K562 (cell line): ENCODE measurements around the gene YOD1. TPM values are rescaled to one million over a fixed set of nuclear protein-coding genes. Genes with fewer than 3 reads are reported as not detected.

Experiments used
- ATAC-seq: fragments of 200-7000 bp; cut with Tn5 transposase; 3 replicates; pipeline ENCODE4 v1.9.1; 2020; ENCODE audit warnings: moderate library complexity
- BruUV-seq: library from RNA; stranded (reverse); fragments of 400-500 nt; replicated peaks from 2 replicates; lab custom pipeline; 2021; lab: Mats Ljungman, UMichigan
- CTCF ChIA-PET: fragments of 300-600 bp; formaldehyde crosslinking; extraction: SDS; loops from one replicate; lab custom pipeline; 2021; ENCODE audit warnings: low intra/inter-chr PET ratio; lab: Yijun Ruan, JAX
- POLR2A ChIA-PET: fragments of 300-600, 350-650 bp; sonication (Branson Sonifier 250); formaldehyde crosslinking; extraction: SDS; loops from one replicate; lab custom pipeline; 2021; ENCODE audit warnings: antibody characterized with exemption, inconsistent platforms; lab: Yijun Ruan, JAX
- DNase-seq, 4 experiments: peaks; one replicate each; pipeline versions ENCODE4 v3.0.0 to v3.0.0-alpha.2; 2011 to 2018; ENCODE audit warnings: low spot score in 3 of 4, mixed read lengths in 3 of 4; ENCODE audit errors: extremely low read depth in 1 of 4
- FAIRE-seq: peaks from 2 replicates; lab custom pipeline; 2011; peaks lifted over from hg19 to GRCh38; lab: Jason Lieb, UNC
- H2AFZ ChIP-seq: 2 replicates; pipeline ENCODE4 v1.6.0; 2011; ENCODE audit warnings: low read depth, low read length, control low read depth, inconsistent platforms
- H3K27ac ChIP-seq: fragments of 200-600 bp; 3 replicates; pipeline ENCODE4 v1.8.0; 2011; ENCODE audit warnings: low read depth, mild to moderate bottlenecking, control low read depth, inconsistent platforms, low read length, moderate library complexity, mixed read lengths; ENCODE audit errors: extremely low read depth
- H3K27me3 ChIP-seq, 2 experiments: fragments of 300-600 bp in 1 of 2; 2 replicates in 1 of 2; 3 replicates in 1 of 2; pipeline versions ENCODE4 v1.6.0 to v1.8.0; 2011; ENCODE audit warnings: inconsistent platforms in 2 of 2, low read length in 2 of 2, mild to moderate bottlenecking in 1 of 2, mixed read lengths in 1 of 2, moderate library complexity in 1 of 2; ENCODE audit not compliant: control insufficient read depth in 2 of 2, insufficient read depth in 2 of 2
- H3K36me3 ChIP-seq: fragments of 300-600 bp; 3 replicates; pipeline ENCODE4 v1.8.0; 2011; ENCODE audit warnings: mild to moderate bottlenecking, low read length, inconsistent platforms; ENCODE audit not compliant: control insufficient read depth, insufficient read depth
- H3K4me1 ChIP-seq, 2 experiments: fragments of 200-600 bp in 1 of 2; replicated peaks in 1 of 2; 2 replicates in 1 of 2; 3 replicates in 1 of 2; pipeline versions ENCODE4 v1.5.1 to v1.8.0; 2011; ENCODE audit warnings: inconsistent platforms in 2 of 2, low read length in 2 of 2, mild to moderate bottlenecking in 1 of 2, mixed read lengths in 1 of 2, moderate library complexity in 1 of 2; ENCODE audit not compliant: control insufficient read depth in 2 of 2, insufficient read depth in 2 of 2
- H3K4me2 ChIP-seq: 2 replicates; pipeline ENCODE4 v1.6.1; 2011; ENCODE audit warnings: low read length, control low read depth, inconsistent platforms, mixed read lengths; ENCODE audit not compliant: insufficient read depth
- H3K4me3 ChIP-seq: fragments of 200-600 bp; sonication (generic), shearing (Covaris generic); 2 replicates; pipeline ENCODE4 v1.5.1; 2016; ENCODE audit warnings: control low read depth, inconsistent platforms
- H3K79me2 ChIP-seq: fragments of 200-600 bp; 3 replicates; pipeline ENCODE4 v1.8.0; 2011; ENCODE audit warnings: low read length, inconsistent platforms; ENCODE audit not compliant: control insufficient read depth, insufficient read depth
- H3K9ac ChIP-seq, 2 experiments: 2 replicates each; pipeline versions ENCODE4 v1.6.0 to v1.6.1; 2011; ENCODE audit warnings: low read depth in 2 of 2, low read length in 2 of 2, control low read depth in 1 of 2, inconsistent platforms in 1 of 2, mild to moderate bottlenecking in 1 of 2, mixed read lengths in 1 of 2; ENCODE audit not compliant: insufficient read depth in 1 of 2
- H3K9me1 ChIP-seq: one replicate; pipeline ENCODE4 v1.6.0; 2011; ENCODE audit warnings: inconsistent platforms, mild to moderate bottlenecking, low read length, moderate library complexity; ENCODE audit not compliant: control insufficient read depth, insufficient read depth
- H3K9me3 ChIP-seq: replicated peaks from 2 replicates; pipeline ENCODE4 v1.5.1; 2011; ENCODE audit warnings: low read depth, low read length, inconsistent platforms; ENCODE audit not compliant: control insufficient read depth, insufficient read depth
- H4K20me1 ChIP-seq: replicated peaks from 2 replicates; pipeline ENCODE4 v1.6.1; 2011; ENCODE audit warnings: low read length, inconsistent platforms, mixed read lengths; ENCODE audit not compliant: control insufficient read depth, insufficient read depth
- ATF3 ChIP-seq, 2 experiments: fragments of 450-650 bp in 1 of 2; sonication (generic) in 1 of 2; formaldehyde crosslinking in 1 of 2; IDR thresholded peaks in 1 of 2; conservative IDR thresholded peaks in 1 of 2; 2 replicates each; pipeline versions ENCODE4 v1.6.1 to v1.8.1; 2016 to 2023; ENCODE audit warnings: mild to moderate bottlenecking in 2 of 2, moderate library complexity in 2 of 2, inconsistent platforms in 1 of 2, missing genetic modification reagents in 1 of 2
- HNRNPL ChIP-seq: fragments of 200-400 bp; formaldehyde crosslinking; IDR thresholded peaks from 2 replicates; pipeline ENCODE4 v1.6.1; 2017; ENCODE audit warnings: low read depth, mild to moderate bottlenecking, low read length
- ZNF436 ChIP-seq: fragments of 250-450, 450-650 bp; sonication (Bioruptor Pico); formaldehyde crosslinking; IDR thresholded peaks from 2 replicates; pipeline ENCODE4 v1.7.0; 2020; ENCODE audit warnings: mild to moderate bottlenecking
- ZNF699 ChIP-seq: fragments of 250-450 bp; sonication (Bioruptor Pico); IDR thresholded peaks from 2 replicates; pipeline ENCODE4 v1.8.0; 2021; ENCODE audit warnings: mild to moderate bottlenecking, moderate library complexity; ENCODE audit not compliant: insufficient replicate concordance
- ZNF780A ChIP-seq: fragments of 250-450 bp; sonication (Bioruptor Pico); IDR thresholded peaks from 2 replicates; pipeline ENCODE4 v1.5.0; 2021; ENCODE audit warnings: mild to moderate bottlenecking
- WGBS: fragments of 100-300 bp; shearing (Covaris generic); methylation state at CpG from one replicate; pipeline ENCODE4 v1.1.6; 2016; ENCODE audit warnings: low coverage, mixed read lengths; ENCODE audit not compliant: insufficient coverage; ENCODE audit errors: missing lambda C conversion rate; 5-methylcytosine and 5-hydroxymethylcytosine counted together
- in situ Hi-C: fragments of 300-500 bp; cut with MboI; formaldehyde crosslinking; loops from 4 replicates; pipeline ENCODE4 v1.15.0; 2018; ENCODE audit warnings: inconsistent platforms, mixed read lengths
- intact Hi-C: fragments of 100-400 bp; cut with micrococcal nuclease; formaldehyde crosslinking; loops from 2 replicates; pipeline ENCODE4 v1.14.2; 2022
- polyA plus RNA-seq, 8 experiments: library from polyadenylated mRNA; depleted of rRNA in 4 of 8; stranded (reverse) in 5 of 8; unstranded in 3 of 8; fragments of >200 nt; fragmentation: Nextera tagmentation in 2 of 8; fragmentation: Illumina TruSeq in 1 of 8; extraction: Ambion mirVana in 2 of 8; extraction: Trizol in 1 of 8; gene quantifications; 2 replicates each; pipeline versions ENCODE4 v1.2.1 to v1.2.3, GENCODE V29; 2011 to 2014; ENCODE audit warnings: inconsistent platforms in 1 of 8, missing spikeins in 1 of 8
- total RNA-seq, 7 experiments: library from RNA; depleted of rRNA in 6 of 7; stranded (reverse); fragments of >200 nt in 6 of 7; fragmentation: Illumina TruSeq in 2 of 7; extraction: Trizol in 2 of 7; gene quantifications; 2 replicates each; pipeline versions ENCODE4 v1.2.1 to v1.2.3, GENCODE V29; 2011 to 2021; ENCODE audit warnings: low replicate concordance in 1 of 7
- TF ChIP-seq, protein P1 (sequence below): sonication (generic); formaldehyde crosslinking; IDR thresholded peaks from 2 replicates; pipeline ENCODE4 v1.8.0; 2022; ENCODE audit warnings: mild to moderate bottlenecking, missing genetic modification reagents

YOD1 gene
- total and polyA plus RNA-seq, 9 of the 15 experiments (the other 6 are each of a cell fraction or from before 2014, with no cell fraction given) = 18.2 to 78.1 (median 46.9) TPM

DNA sequence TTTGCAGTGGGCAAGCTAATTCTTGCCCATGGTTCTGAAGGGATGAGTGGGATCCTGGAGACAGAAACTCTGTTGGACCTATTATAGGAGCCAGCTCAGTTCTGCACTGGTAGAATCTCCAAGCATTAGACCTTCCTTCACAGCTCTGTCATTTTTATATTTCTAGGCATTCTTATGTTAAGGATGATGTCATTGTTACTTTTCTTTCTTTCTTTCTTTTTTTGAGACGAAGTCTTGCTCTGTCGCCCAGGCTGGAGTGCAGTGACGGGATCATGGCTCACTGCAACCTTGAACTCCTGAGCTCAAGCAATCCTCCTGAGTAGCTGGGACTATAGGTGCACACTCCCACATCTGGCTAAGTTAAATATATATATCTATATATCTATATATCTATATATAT, 9.6 kb upstream of the YOD1 start:
- TF ChIP-seq, protein P1, sequence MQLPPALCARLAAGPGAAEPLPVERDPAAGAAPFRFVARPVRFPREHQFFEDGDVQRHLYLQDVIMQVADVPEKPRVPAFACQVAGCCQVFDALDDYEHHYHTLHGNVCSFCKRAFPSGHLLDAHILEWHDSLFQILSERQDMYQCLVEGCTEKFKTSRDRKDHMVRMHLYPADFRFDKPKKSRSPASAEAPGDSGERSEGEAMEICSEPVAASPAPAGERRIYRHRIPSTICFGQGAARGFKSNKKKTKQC (CRISPR knock-in tag) = no peak
- TF ChIP-seq ATF3 (IDR thresholded peaks at IDR 0.05) (peak; percentile 55), ATF3 (CRISPR knock-in tag; conservative IDR thresholded peaks at IDR 0.05) (no peak), ZNF780A (no peak), HNRNPL (no peak), ZNF436 (no peak), ZNF699 (CRISPR knock-in tag) (no peak)
- intact Hi-C loops (no loop called here), in situ Hi-C loops (no loop called here)
- ATAC-seq (no peak), DNase-seq (no peak), FAIRE-seq (no peak)
- no TSS peak for BruUV-seq
- H2AFZ ChIP-seq = no peak overlapping the region
- CTCF ChIA-PET = no interaction called here
- WGBS = 87% methylated on average over 3 of the region's 3 CpGs
- no peaks in the 10 kb centered on the region for H4K20me1 ChIP-seq
- H3K9me1 ChIP-seq = peaks cover 5% of the 10 kb centered on the region
- H3K4me1 ChIP-seq = peaks cover 0 to 4% of the 10 kb centered on the region in 2 experiments; a peak in 2 of 5 replicates
- H3K4me3 ChIP-seq = no peak overlapping the region
- H3K9me3 ChIP-seq = no peaks in the 10 kb centered on the region
- H3K4me2 ChIP-seq = no peak overlapping the region
- H3K36me3 ChIP-seq = peaks cover 48% of the 10 kb centered on the region
- no peaks in the 10 kb centered on the region for H3K79me2 ChIP-seq
- no peak overlapping the region for H3K9ac ChIP-seq
- POLR2A ChIA-PET = interaction anchor here (1.8 to 2.8 kb wide), 2 partner anchors 8 to 11 kb away, joined by 9 read pairs; partner anchors contain the start of gene PFKFB2
- no peaks in the 10 kb centered on the region for H3K27me3 ChIP-seq
- H3K27ac ChIP-seq = no peak overlapping the region
